HG03159 (cell line): Measurements from ENCODE around the gene JARID2.

ENCODE experiments used
- ATAC-seq: cut with Tn5 transposase; IDR thresholded peaks from one replicate; pipeline ENCODE4 v1.9.1; 2021; ENCODE audit warnings: mild to moderate bottlenecking, moderate library complexity; ENCODE audit not compliant: unreplicated experiment

The JARID2 gene

DNA sequence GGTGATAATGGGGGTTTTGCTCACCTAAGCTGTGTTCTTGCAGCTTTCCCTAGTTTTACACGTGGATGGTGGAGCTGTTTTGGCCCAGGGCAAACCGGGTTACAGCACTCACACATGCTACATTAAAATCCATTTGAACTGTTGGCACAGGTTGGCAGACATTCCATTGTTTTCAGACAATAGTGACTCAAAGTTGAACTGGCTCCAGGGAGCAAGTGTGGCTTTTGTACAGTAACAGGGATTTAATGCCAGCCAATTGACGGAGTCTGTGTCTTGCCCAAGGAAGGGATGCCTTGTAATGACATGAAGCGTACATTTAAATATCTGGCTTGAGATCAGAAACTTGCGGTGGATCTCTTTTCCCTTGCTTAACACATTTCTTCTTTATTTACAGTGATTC is 233.9 kb downstream of the JARID2 start:
- no peak for ATAC-seq

DNA sequence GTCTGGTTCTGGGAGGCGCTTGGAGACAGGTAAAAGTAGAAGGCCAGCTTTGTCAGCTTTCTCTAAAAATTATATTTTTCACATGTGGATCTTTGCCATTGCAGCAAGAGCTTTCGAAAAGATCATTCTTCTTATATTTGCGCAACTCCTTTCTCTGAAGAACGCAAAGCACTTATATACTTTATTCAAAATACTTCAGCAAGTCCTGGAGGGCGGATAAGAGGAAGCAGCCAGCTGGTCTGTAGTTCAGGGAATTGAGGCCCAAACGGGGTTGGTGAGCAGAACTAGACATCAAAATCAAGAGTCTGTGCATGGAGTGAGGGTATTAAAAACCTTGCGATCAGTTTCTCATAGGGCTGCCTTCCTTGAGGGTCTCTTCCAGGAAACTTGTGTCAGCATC is 234.7 kb downstream of the JARID2 start:
- ATAC-seq: no peak

DNA sequence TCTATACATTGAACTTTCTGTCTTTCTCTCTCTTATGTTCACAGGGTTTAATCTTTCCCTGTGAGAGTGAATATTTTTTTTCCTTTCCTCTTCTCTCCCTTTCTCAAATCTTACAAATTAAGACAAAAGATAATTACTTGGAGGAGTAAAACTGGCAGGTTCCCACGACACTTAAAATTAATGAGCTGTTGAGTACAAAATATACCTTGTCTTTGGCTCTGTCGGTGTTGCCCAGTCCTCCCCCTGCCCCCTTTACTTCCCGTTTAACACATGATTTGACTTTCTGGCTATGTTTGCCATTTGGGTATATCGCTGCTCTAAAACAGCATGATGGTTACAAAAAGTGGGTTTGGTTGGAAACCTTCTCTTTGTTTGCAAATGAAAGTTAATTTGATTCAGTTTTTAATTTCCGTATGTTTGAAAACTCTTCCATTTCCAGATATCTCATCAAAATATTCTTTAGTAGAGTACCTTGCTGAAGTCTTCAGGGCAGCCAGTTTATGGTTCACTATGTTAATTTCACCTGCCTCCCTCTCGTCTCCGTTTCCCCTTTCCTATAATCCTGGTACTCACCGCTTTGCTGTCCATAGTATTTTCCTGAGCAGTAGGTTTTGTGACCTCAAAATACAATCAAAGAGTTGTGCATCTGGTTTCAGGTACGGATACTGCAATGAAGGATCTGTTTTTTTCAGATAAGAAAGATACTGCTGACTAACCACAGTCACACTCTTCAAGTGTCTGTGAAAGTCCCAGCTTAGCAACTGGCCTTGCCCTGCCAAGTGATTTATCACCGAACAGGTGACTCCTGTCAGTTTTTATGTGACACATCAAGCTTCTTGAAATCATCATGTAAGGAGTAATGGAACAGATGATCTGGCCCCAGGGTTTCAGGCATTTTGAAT is 235.8 kb downstream of the JARID2 start:
- ATAC-seq: no peak

DNA sequence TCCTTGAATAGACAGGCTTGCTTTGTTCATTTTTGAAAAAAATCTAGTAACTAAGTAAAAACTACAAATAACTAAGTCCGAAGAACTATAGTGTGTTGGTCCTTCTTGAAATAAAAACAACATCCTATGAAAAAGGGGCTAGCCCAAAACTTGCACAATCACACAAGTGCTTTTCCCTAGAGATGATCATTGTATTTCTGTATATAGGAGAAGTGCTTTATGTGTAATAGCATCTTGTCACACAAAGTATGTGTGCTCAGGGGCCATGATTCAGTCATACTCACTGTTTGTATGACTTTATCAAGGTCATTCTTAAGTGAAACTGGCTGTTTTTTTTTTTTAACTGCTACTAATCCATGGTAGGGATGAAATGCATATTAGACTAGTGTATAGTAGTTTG is 237.2 kb downstream of the JARID2 start:
- ATAC-seq: no peak

DNA sequence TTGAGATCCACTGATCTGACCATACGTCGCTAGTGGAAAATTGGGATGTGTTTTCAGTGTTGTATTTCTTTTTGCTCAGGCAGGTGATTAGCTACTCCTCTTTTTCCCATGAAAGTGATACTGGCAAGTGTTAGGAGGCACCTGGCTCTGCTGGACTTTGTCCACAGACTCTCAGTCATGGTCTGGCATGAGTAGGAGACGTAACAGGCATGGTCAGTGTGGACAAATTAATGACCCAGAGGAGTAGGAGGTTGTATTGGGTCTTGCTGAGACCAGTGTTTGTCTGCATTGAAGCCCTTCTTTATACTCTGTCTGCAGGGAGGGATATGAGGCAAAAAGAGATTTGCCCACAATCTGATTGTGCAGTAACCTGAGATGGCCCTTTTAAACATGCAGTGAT is 238.3 kb downstream of the JARID2 start:
- ATAC-seq: no peak

DNA sequence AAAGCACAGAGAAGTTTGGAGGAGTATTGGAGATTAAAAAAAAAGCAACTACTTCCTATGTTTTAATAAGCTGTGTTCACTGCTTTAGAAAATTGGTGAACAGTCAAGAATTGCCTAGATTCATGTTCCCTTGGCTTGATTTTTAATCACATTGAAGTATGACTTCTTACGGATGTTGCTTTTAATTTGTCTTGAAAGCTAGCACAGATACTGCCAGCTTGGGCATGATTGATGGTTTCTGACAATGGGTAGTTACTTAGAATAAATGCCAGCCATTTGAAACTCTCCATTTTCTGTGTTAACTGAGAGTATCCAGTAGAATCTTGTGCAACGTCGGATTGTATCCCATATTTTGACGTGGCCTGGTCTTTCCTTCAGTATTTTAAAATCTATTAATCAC is 239.0 kb downstream of the JARID2 start:
- no peak for ATAC-seq

DNA sequence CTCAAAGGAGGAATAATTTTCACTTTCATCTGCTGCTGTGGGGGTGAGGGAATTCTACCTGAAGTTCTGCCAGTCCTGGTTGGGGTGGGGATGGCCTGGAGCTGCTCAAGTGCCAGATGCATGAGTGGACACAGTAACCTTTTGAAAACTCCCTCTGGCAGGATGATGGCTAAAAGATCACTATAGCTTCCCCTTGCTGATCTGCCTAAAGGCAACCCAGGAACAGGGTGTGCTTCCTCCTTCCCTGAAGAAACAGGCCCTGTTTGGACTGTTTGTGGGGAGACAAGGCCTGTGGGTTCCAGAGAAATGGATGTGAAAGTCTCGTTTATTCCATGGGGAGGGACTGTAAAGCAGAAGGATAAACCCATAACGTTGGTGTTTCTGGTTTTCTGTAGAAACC is 240.1 kb downstream of the JARID2 start:
- ATAC-seq: no peak

DNA sequence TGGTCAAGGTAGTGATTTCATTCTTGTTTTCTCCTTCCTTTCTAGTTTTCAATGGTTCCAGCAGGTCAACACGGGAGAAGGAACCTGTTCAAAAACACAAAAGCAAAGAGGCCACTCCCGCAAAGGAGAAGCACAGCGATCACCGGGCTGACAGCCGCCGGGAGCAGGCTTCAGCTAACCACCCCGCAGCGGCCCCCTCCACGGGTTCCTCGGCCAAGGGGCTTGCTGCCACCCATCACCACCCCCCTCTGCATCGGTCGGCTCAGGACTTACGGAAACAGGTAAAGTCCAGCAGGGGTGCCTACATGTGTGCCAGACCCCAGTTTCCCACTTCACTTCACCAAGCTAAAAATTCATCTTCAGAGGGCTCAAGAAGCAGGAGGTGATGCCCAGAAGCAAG is 241.4 kb downstream of the JARID2 start:
- ATAC-seq: no peak

DNA sequence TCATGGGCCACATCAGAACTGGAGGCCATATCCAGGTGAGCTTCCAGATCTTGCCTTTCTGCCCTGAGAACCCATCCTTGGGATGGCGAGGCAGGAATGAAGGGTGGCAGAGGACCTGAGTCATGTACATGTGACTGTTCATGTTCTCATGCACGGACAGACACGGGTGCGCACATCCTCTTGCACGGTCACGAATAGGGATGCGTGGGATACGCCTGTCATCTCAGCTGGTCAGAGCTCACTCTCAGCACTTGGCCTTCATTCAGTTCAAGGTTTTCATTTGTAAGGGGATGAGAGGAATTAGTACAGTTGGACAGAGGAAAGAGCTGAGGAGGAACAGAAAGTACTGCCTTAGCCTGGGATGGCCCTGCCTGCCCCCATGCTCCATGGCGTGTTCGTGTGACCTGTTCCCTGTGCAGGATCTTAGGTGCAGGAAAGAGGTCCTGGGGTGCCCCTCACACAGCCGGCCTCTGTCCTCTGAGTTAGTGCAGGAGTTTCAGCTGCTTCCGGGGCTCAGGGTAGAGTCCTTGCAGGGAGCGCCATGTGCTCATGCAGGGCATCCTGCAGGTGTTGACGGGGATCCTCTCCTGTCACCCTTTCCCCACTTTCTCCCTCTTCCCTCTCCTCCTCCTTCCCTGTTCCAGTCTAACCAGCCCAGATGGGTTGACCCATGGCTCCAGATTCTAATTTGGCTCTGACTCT is 243.5 kb downstream of the JARID2 start:
- ATAC-seq: no peak

DNA sequence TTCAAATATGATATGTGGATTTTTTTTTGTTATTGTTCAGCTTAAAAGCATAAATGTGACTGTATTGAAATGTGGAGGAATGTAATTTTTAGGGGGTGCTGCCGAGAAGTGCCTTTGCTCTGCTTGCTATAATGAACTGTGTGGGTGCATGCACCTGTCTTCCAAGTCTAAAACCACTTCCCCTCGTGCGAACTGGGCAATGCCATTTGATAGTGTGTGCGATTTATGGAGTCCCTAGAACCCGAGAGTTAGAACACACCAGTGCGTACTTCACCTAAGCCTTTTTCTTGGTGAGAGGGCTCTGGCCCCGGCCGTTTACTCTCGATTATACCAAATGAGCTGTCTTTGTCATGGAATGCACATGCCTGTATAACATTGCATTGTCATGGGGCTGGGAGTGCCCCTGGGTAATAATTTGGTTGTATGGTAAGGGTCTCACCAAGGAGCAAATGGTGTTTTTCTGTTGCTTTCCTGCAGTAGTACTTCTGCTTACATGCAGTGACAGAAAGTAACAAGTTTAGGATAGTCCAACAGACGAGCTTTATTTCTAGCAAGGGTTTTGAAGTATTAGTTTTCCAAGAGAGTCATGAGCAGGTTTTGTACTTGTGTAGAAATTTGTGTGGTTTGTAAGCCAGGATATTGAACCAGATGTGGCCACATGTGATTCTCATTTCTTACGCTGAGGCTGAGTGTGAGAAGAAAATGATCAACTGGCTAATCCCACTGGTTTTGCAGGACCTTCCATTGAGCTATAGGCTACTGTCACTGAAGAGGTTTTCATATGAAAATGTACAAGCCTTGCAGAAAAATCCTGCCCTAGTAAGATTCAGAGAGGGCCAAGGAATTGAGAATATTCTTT is 244.6 kb downstream of the JARID2 start:
- ATAC-seq: no peak

DNA sequence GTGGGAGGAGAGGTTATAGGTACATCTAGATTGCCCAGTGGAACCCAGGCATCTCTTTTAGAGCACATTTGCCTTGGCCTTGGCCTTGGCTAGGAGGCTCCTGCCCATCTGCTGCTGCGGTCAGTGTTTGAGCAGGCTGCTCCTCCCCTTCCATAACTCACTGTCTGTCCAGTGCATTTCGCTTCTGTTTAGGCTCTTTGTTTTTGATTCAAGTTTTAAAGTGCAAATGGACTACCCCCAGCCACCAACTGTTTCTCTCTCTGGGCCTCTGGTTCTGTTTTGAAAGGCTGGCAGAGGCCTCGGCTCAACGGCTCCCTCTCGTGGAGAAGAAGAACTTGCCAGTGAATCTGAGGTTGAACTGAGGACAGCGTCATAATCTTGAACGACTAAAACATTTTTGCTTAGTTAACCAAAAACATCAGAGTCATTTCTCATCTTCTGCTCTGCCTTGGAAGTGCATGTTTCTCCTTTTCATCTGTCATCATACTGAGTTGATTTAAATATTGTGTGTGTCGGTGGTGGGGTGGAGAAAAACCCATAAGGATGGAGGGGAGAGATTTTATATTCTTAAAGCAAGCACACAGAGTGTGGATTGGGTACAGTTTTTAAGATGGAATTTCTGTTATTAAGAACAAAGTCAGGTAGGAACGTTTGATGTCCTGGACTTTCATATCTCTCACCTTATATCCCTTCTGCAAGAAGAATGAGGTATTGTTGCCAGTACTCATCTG is 245.6 kb downstream of the JARID2 start:
- peak; percentile 54 for ATAC-seq

DNA sequence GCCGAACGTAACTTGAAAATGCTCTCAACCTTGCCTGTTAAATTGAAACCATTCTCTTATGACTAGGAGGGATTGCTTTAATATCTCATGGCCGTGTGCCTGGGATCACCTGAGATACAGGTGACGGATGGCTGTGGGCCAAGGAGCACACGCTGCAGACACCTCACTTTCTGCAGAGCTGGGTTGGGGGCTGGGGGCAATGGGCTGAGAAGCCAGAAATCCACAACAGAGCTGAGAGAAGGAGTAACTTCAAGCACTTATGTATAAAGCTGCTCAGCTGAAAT is 246.1 kb downstream of the JARID2 start:
- no peak for ATAC-seq

DNA sequence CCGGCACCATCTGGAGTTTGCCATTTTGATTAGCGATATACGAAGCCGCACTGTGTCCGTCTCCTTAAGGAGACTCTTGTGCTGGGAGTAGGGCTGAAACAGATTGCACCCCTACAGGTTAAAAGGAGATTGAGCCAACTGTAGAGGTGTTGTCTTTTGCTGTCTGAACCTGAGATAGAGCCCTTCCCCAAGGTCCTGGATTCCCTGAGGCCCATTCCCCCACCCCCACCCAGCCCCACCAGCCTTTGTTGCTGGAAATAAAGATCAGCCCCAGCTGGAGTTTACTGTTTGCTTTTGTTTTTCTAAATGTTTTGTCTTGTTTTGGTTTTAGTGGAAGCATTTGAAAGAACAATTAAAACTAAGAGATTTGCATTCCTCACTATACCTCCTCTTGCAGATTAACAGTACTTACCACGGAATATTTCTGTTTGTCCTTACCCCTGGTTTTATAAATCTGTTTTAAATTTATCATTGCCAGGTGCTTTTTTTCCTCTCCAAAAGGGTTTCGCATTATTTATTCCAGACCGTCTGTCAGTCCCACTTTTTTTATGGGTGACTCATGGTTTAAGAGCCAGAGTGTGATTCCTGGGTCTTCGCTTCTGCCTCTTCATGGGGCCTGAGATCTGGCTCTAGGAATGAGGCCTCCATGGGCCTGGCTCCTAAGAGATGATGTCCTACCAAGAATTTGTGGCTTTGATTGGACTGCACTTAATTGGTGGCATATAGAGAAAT is 247.7 kb downstream of the JARID2 start:
- ATAC-seq: no peak

DNA sequence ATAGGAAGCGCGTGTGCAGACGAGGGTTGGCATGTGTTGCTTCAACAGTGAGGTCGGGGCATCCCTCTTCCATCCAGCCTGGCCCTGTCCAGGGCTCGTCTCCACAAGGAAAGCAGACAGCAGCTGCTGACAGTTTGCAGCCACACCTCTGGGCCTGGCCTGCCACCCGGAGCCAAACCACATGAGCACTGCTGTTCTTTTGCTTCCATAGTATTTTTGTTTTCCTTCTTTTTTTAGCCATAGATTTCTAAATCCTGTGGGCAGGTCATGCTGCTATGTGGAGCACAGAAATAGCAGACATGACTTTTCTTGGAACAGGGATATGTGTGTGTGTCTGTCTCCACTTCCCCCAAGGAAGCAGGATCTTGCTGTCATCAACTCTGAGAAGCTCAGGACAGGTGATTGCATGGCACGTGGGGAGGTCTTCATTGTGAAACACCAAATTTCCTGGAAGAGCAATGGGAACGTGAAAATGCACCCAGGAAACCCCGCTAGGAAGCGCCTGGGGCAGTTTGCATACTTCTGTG is 249.6 kb downstream of the JARID2 start:
- no peak for ATAC-seq

DNA sequence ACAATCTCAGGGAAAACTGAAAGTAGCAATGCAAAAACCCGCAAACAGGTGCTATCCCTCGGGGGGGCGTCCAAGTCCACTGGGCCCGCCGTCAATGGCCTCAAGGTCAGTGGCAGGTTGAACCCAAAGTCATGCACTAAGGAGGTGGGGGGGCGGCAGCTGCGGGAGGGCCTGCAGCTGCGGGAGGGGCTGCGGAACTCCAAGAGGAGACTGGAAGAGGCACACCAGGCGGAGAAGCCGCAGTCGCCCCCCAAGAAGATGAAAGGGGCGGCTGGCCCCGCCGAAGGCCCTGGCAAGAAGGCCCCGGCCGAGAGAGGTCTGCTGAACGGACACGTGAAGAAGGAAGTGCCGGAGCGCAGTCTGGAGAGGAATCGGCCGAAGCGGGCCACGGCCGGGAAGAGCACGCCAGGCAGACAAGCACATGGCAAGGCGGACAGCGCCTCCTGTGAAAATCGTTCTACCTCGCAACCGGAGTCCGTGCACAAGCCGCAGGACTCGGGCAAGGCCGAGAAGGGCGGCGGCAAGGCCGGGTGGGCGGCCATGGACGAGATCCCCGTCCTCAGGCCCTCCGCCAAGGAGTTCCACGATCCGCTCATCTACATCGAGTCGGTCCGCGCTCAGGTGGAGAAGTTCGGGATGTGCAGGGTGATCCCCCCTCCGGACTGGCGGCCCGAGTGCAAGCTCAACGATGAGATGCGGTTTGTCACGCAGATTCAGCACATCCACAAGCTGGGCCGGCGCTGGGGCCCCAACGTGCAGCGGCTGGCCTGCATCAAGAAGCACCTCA is 250.7 kb downstream of the JARID2 start:
- no peak for ATAC-seq

DNA sequence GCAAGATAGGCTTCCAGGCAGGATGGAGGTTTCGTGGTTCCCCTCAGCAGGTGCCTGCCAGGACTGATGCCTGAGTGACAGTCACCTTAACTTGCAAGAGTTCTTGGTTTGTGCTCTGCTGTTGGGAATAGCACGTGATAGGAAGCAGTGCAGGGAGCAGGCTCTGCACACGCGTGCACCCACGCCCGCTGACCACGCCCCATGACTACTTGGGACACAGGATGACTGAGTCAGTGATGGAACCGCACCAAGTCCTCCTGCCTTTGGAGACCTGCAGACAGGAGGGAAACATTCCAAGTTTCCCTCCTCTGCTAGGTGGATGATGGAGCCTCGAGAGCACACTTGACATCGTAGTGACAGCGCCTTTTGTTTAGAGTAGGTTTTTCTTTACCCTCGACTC is 252.8 kb downstream of the JARID2 start:
- ATAC-seq: no peak

DNA sequence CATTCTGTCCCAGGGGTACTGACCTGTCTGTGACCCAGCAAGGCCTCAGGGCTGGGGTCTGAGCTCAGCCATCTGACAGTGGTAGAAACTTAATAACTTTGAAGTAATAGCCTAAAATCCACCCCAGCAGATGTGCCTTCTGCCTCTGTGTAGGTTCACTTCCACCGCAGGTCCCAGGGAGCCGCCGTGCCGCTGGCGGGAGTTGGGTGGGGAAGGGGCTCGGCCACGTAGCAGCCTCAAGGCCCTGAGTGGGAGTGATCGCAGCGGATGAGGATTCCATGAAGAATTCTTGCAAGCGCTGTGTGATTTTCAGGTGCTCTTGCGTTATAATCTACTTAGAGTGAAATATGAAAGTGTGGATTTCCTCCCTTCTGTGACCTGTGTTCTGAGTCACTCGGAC is 253.3 kb downstream of the JARID2 start:
- ATAC-seq: no peak

DNA sequence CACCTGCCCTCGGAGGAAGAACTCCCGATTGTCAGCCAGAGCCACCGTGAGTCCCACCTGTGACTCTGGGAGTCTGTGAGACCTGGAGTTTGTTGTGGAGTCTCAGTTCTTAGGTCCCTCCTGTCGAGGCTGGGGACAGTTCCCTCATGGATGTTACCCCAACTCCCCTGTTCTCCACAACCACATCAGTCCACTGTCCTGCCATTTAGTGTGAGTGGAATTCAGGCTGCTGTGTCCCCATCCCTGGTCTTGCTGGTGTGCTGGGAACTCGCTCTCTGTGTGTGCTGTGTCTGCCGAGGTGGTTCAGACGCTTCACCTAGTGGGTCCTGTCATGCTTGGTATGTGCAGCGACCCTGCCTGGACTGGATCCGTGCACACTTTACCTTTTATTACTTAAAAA is 253.7 kb downstream of the JARID2 start:
- ATAC-seq: no peak

DNA sequence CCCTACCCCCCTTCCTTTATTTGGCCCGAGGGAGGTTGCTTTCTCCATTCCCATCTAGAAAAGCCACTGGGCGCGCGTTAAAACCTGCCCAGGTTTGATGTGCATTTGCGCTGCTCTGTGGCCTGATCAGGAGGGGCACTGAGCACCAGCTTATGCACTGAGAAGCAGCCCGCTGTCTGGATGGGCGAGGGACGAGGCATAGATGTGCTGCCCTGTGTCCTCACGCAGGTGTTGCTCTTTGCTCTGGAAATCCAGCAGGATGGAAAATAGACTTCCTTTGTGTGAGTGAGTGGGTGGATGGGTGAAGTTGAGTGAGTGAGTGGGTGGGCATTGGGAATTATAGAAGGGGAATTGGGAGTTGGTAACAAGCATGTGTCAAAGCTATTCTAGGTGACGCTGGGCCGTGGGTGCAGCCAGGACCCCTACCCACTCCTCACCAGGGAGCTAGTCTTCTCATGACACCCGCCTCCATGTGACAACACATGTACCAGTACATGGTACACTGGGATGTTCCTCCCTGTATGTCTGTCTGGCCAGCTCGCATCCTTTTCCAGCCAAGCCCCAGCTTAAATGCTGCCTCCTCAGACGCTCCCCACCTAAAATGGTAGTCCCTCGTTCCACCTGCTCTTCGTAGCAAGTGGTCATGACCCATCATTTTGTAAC is 254.3 kb downstream of the JARID2 start:
- ATAC-seq: no peak
